GM04504 (cell line): ENCODE data around the gene CRTAC1.

Experiments used
- DNase-seq: peaks from one replicate; pipeline ENCODE4 v3.0.0-alpha.2; 2012; ENCODE audit warnings: low read depth

The CRTAC1 gene

DNA sequence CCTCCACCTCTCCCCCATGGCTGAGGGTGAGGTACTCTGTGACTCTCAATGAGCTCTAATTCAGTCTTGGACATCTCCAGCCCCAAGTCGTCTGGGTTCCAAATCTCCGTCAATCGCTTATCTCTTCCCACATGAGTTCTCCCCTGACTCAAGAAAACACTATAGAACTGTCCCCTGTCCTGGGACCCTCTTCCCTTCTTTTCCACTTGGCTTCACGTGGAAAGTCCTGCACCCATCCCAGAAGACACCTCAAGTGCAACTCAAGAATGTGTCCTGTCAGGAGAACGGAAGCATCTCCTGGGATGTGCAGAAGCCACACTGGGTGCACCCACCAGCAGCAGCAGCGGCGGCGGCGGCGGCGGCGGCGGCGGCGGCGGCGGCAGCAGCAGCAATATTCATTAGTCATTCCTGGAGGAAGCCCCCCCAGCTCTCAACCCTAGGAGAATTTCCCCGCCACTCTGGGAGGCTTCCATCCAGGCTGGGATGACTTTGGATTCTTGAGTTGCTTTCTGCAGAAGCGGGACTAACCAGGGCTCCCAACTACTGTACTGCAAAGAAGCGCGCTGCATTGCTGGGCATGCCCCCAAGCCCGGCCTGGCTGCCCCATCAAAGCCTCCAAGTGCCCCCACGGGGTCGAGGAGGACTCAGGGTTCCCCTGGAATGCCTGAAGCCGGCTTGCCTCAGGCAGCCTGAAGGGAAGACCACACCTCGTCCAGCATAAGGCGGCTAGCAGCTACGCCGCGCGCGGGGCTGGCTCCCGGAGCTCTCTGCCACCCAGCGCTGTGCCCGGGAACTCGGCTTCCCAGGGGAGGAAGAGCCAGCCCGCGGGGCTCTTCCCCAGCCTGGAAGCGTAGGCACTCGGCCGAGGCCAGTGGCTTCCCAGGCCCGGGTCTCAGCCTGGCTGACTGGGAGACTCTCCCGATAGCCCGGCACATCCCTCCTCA lies 1.0 kb downstream of the CRTAC1 start:
- no peak for DNase-seq

- no peak for DNase-seq
Observed at GRCh38 chr10:98028168-98028770, 2.2 kb downstream of the CRTAC1 start.

DNA sequence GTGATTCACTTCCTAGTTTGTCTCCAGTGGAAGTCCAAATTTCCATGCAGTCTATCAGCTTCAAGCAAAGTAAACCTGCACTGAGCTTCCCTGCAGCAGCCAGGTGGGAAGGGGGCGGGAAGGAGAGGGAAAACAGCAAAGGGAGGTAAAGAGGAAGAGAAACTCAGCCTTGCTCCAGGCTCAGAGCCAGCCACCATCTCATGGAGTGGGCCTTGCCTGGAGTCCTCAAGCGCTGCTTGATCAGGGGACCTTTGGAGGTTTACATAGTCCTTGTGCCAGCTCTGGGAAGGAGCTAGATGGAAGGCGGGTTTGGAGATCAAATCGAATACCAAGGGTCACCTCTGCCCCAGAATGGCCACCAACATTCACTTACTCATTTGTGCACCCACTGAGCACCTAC lies 7.4 kb downstream of the CRTAC1 start:
- no peak for DNase-seq

DNA sequence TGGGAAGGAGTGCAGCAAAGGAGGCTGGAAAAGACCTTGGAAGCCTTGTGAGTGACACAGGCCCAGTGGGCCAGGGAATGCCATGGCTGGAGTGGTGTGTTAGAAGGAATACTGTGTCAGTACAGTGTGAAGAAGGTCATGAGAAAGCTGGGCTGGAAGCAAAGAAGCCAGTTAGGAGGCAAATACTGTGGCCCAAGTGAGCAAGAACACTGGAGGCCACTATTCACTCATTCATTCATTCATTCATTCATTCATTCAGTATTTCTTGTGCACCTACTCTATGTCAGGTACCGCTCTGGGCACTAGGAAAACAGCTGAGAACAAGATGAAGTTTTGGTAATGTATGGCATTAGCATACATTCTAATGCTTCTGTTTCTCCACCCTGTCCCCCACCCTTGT lies 9.6 kb downstream of the CRTAC1 start:
- DNase-seq = no peak

DNA sequence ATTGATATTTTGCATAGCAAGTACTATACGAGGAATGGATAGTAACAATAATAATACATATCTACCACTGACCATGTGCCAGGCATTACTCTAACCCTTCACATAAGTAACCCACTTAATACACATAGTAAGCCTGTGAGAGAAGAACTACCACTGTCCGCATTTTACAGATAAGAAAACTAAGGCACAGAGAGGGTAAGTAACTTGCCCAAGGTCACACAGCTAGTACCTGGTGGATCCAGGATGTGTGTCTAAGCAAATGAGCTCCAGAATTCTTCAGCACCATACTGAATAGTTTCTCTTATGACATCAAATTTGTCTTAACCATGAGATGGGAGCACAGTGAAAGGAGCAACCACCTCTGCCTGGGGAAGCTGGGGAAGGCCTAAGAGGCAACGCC lies 10.2 kb downstream of the CRTAC1 start:
- no peak for DNase-seq

DNA sequence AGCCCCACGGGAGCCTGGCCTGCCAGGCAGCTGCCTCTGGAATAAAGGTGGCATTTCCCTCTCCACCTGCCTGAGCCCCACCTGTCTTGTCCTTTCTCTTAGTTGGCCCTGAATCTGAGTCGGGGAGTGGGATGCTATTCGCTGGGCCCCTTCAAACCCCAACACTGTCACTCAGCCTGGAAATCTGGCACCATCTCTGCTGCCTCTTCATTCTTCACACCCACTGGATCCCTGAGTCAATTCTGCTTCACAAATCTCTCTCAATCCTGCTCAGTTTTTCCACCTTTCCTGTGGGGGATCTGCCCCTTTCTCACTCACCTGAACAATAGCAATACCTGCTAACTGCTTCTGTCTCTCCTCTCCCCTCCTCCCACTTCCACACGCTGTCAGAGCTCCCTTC lies 10.6 kb downstream of the CRTAC1 start:
- DNase-seq = no peak

GRCh38 chr10:98016772-98017475 lies 13.5 kb downstream of the CRTAC1 start:
- no peak for DNase-seq

- DNase-seq = no peak
Observed at GRCh38 chr10:98013776-98014175, 16.6 kb downstream of the CRTAC1 start.

- no peak for DNase-seq
Observed at GRCh38 chr10:98013122-98013521, 17.3 kb downstream of the CRTAC1 start.

DNA sequence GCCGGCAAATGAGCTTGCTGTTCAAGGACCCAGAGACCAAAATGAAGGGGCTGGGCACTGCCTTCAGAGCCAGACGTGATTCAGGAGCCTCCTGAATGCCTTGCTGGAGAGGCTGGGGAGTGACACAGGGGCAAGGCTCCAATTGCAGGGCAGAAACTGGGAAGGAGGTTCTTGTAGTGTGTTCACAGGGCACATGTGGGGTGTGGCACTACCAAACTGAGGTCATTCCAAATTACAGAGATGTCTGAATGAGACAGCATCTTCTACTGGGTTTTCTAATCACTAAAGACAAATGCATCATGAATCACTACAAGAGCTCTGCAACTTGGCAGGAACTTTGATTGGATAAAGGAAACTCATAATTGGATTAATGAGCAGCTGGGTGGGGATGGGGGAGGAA lies 17.8 kb downstream of the CRTAC1 start:
- no peak for DNase-seq

GRCh38 chr10:98010939-98011685 lies 19.3 kb downstream of the CRTAC1 start:
- DNase-seq = no peak

DNA sequence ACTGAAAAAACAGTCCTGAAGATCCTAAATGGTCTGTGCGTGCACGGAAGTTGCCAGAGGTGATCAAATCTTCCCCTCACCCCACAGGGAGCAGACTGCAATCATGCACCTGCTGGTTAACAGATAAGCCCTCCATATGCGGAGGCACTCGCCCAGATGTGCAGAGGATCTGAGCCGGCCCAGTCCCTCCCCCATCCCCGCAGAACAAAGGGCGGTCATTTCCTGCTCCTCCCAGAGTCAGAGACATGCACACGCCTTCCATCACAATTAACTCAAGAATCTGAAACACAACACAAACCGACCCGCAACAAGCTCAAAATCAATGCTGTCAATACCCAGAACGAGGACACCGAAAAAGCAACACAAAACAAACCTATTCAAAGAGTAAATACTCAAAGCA lies 24.2 kb downstream of the CRTAC1 start:
- DNase-seq = no peak

- no peak for DNase-seq
Observed at GRCh38 chr10:98001736-98002135, 28.7 kb downstream of the CRTAC1 start.

DNA sequence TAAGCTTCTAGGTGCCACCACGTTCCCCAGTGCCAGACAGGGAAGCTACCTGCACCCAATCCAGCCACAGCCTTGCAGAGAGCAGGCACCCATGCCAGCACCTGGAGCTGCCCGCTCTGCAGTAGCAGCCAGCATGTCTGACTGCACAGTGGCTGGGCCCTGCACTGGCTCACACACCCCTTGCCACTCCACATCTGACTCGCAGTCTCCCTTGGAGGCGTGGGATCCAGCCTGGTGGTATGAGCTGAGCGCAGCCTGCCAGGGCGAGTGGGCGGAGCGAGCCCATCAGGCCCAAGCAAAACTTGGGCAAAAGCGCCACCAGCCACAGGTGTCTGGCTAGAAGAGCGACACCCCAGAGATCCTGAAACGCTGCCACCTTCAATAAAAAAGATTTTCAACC lies 30.1 kb downstream of the CRTAC1 start:
- no peak for DNase-seq

- no peak for DNase-seq
Observed at GRCh38 chr10:97999923-98000248, 30.5 kb downstream of the CRTAC1 start.

DNA sequence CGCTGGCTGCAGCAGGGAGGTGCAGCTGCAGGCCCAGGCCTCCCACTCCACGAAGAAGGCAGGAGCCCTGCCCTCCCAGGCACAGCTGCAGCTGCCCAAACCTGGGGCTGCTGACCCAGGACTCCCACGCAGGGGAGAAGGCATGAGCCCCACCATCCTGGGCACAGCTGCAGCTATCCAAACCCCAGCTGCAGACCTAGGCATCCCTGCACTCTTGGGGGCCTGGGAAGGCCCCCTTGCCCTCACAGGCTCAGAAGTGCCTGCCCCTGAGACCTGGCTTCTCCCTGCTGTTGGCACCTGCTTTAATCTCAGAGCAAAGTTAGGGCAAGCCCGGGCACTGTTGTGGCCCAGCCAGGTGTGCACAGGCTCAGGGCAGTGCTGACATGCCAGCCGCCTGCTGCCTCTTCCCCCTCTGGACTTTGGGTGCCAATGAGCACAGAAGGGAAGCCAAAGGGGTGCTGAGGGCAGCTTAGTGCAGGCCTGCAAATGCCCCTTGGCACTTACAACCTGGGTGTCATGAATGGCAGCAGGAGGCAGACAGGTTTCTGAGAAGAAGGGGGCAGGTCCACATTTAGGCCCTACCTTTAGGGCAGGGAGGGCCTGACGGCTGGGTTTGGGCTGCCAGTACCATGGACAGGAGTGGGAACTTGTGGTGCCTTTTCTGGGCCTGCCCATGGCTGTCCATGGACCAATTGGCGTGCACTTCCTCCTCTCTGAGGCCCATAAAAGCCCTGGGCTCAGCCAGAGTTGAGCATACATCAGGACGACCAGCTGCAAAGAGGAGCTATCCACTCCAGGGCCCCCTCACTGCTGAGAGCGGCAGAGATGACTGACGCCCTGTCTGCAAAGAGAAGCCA lies 31.1 kb downstream of the CRTAC1 start:
- DNase-seq = no peak

GRCh38 chr10:97991871-97992270 lies 38.5 kb downstream of the CRTAC1 start:
- no peak for DNase-seq

GRCh38 chr10:97981816-97982215 lies 48.6 kb downstream of the CRTAC1 start:
- no peak for DNase-seq

- DNase-seq = no peak
Observed at GRCh38 chr10:97977673-97978072, 52.7 kb downstream of the CRTAC1 start.

GRCh38 chr10:97975598-97975997 lies 54.8 kb downstream of the CRTAC1 start:
- DNase-seq = no peak
